Progenitor cell of endocrine pancreas (in vitro differentiated cells): ENCODE data around the gene PKP3. TPM values are rescaled to one million over a fixed set of nuclear protein-coding genes. Genes with fewer than 3 reads are reported as not detected.

Experiments used
- DNase-seq: peaks from one replicate; pipeline ENCODE4 v3.0.0; 2021; ENCODE audit warnings: low spot score; ENCODE audit not compliant: unreplicated experiment
- H3K27ac Mint-ChIP-seq: 2 replicates; pipeline ENCODE4 v1.8.0; 2021; ENCODE audit warnings: mild to moderate bottlenecking, moderate library complexity, mixed read lengths
- H3K27me3 Mint-ChIP-seq: 2 replicates; pipeline ENCODE4 v1.8.0; 2021; ENCODE audit warnings: mixed read lengths
- H3K36me3 Mint-ChIP-seq: 2 replicates; pipeline ENCODE4 v1.8.0; 2022; ENCODE audit warnings: mixed read lengths; ENCODE audit not compliant: insufficient read depth
- H3K4me1 Mint-ChIP-seq: 2 replicates; pipeline ENCODE4 v1.8.0; 2021; ENCODE audit warnings: low read depth, mixed read lengths
- H3K4me3 Mint-ChIP-seq: 2 replicates; pipeline ENCODE4 v1.8.0; 2021; ENCODE audit warnings: low read depth, mild to moderate bottlenecking, moderate library complexity, mixed read lengths
- H3K9me3 Mint-ChIP-seq: 2 replicates; pipeline ENCODE4 v1.8.0; 2021; ENCODE audit warnings: low read depth, mixed read lengths
- total RNA-seq: library from RNA; stranded (reverse); gene quantifications from 2 replicates; pipeline ENCODE4 v1.2.1, GENCODE V29; 2021
- TF ChIP-seq, protein P1 (sequence below): fragments of 200-600 bp; sonication (generic); IDR thresholded peaks from one replicate; pipeline ENCODE4 v1.5.0; 2021; ENCODE audit warnings: antibody characterized with exemption, mild to moderate bottlenecking; ENCODE audit not compliant: unreplicated experiment

Gene PKP3
- total RNA-seq, 1 donor from 2014 or later = 55.9 TPM

GRCh38 chr11:441418-442274 is 47.6 kb downstream of the PKP3 start, which contains the start of gene ANO9:
Gene ANO9 (minus strand): TSS chr11:442011. CDS start chr11:441926, 85 bp downstream.
- Mint-ChIP-seq H3K9me3 (no peaks in the 10 kb centered on the region), H3K27me3 (peaks cover 3% of the 10 kb centered on the region), H3K4me3 (peak within 1 kb of the TSS; percentile 44), H3K27ac (no peak within 1 kb of the TSS), H3K4me1 (peaks cover 3% of the 10 kb centered on the region), H3K36me3 (no peaks in the 10 kb centered on the region)
- peak; percentile 47 for DNase-seq
- TF ChIP-seq, protein P1, sequence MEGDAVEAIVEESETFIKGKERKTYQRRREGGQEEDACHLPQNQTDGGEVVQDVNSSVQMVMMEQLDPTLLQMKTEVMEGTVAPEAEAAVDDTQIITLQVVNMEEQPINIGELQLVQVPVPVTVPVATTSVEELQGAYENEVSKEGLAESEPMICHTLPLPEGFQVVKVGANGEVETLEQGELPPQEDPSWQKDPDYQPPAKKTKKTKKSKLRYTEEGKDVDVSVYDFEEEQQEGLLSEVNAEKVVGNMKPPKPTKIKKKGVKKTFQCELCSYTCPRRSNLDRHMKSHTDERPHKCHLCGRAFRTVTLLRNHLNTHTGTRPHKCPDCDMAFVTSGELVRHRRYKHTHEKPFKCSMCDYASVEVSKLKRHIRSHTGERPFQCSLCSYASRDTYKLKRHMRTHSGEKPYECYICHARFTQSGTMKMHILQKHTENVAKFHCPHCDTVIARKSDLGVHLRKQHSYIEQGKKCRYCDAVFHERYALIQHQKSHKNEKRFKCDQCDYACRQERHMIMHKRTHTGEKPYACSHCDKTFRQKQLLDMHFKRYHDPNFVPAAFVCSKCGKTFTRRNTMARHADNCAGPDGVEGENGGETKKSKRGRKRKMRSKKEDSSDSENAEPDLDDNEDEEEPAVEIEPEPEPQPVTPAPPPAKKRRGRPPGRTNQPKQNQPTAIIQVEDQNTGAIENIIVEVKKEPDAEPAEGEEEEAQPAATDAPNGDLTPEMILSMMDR = no peak

DNA sequence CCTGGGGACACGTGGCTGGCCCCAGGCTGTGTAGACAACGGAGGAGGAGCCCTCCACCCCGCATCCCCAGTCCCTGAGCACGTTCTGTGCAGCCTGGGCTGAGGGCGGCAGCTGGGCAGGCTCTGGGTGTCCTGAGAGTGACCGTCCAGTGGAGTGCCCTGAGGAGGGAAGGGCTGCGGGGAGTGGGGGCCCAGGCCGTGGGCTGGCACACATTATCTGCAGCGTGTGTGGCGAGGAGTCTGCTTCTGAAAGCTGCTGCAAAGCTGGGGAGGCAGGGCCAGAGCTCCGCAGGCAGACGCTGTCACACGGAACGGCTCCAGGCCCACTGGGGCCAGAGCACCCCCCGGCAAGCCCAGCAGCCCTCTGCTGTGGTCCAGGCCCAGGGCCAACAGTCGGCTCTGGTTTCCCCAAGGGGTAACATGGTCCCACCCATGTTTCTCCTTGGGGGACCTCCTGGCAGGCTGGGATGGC is 48.6 kb downstream of the PKP3 start:
- Mint-ChIP-seq H3K27me3 (peaks cover 3% of the 10 kb centered on the region), H3K4me3 (no peak overlapping the region), H3K36me3 (no peaks in the 10 kb centered on the region), H3K9me3 (no peaks in the 10 kb centered on the region), H3K27ac (no peak overlapping the region), H3K4me1 (peaks cover 3% of the 10 kb centered on the region)
- DNase-seq = no peak
- TF ChIP-seq, protein P1 = no peak

DNA sequence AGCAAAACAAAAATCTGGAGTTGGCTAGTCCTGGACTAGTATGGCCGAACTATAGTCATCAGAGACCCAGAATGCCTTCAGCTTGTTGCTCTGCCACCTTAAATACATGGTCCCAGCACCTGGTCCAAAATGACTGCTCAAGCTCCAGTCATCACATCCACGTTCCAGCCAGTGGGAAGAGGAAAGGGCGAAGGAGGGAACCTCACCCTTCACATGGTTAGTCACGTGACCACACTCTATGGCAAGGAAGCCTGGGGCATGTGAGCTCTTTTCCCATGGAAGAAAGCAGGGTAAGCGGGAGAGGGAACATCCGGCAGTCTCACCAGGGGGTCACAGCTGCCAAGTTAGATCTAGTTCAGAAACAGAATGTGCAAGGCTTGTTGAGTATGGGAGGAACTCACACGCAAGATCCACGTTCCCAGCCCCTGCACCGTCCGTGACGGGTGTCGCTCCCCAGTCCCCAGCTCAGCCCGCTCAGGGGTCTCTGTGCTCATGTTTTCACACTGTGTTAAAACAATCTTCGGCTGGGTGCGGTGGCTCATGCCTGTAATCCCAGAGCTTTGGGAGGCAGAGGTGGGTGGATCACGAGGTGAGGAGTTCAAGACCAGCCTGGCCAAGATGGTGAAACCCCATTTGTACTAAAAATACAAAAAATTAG is 49.7 kb downstream of the PKP3 start:
- H3K4me1 Mint-ChIP-seq = peaks cover 3% of the 10 kb centered on the region

GRCh38 chr11:444396-445144 is 50.6 kb downstream of the PKP3 start:
- Mint-ChIP-seq H3K27ac (no peak overlapping the region), H3K4me3 (no peak overlapping the region), H3K4me1 (peaks cover 4% of the 10 kb centered on the region), H3K9me3 (no peaks in the 10 kb centered on the region), H3K27me3 (peaks cover 3% of the 10 kb centered on the region), H3K36me3 (no peaks in the 10 kb centered on the region)
- TF ChIP-seq, protein P1 = no peak
- DNase-seq = no peak

More for the DNA sequence above, 49.7 kb downstream of the PKP3 start:
- no peaks in the 10 kb centered on the region for H3K36me3 Mint-ChIP-seq
- H3K27me3 Mint-ChIP-seq = peaks cover 3% of the 10 kb centered on the region
- TF ChIP-seq, protein P1 = no peak
- DNase-seq = no peak
- no peak overlapping the region for H3K4me3 Mint-ChIP-seq
- H3K27ac Mint-ChIP-seq = no peak overlapping the region
- H3K9me3 Mint-ChIP-seq = no peaks in the 10 kb centered on the region
